Astrocyte (in vitro differentiated cells and primary cell): ENCODE measurements around the gene MYO16. TPM values are rescaled to one million over a fixed set of nuclear protein-coding genes. Genes with fewer than 3 reads are reported as not detected.

Source experiments
- DNase-seq: peaks from one replicate; pipeline ENCODE4 v3.0.0-alpha.2; 2010; ENCODE audit warnings: low read depth
- FAIRE-seq: peaks from 2 replicates; lab custom pipeline; 2011; peaks lifted over from hg19 to GRCh38; lab: Jason Lieb, UNC
- H2AFZ ChIP-seq: 2 replicates; pipeline ENCODE4 v1.6.0; 2012; ENCODE audit warnings: low read depth, low read length, inconsistent platforms
- H3K27ac ChIP-seq: 2 replicates; pipeline ENCODE4 v1.5.1; 2011; ENCODE audit warnings: low read depth, low read length, inconsistent platforms
- H3K27me3 ChIP-seq: 2 replicates; pipeline ENCODE4 v1.6.0; 2011; ENCODE audit warnings: low read length, inconsistent platforms; ENCODE audit not compliant: insufficient read depth
- H3K36me3 ChIP-seq: 2 replicates; pipeline ENCODE4 v1.5.1; 2011; ENCODE audit warnings: low read length, inconsistent platforms; ENCODE audit not compliant: insufficient read depth
- H3K4me1 ChIP-seq: 2 replicates; pipeline ENCODE4 v1.5.1; 2011; ENCODE audit warnings: low read length, inconsistent platforms; ENCODE audit not compliant: insufficient read depth
- H3K4me2 ChIP-seq: 2 replicates; pipeline ENCODE4 v1.6.0; 2012; ENCODE audit warnings: low read length, inconsistent platforms
- H3K4me3 ChIP-seq: 2 replicates; pipeline ENCODE4 v1.5.1; 2011; ENCODE audit warnings: low read depth, mild to moderate bottlenecking, low read length, inconsistent platforms; ENCODE audit not compliant: insufficient read depth
- H3K79me2 ChIP-seq: 2 replicates; pipeline ENCODE4 v1.6.0; 2012; ENCODE audit warnings: mild to moderate bottlenecking, low read length, inconsistent platforms; ENCODE audit not compliant: insufficient read depth
- H3K9ac ChIP-seq: 2 replicates; pipeline ENCODE4 v1.6.0; 2012; ENCODE audit warnings: mild to moderate bottlenecking, low read length, inconsistent platforms
- H3K9me3 ChIP-seq: 2 replicates; pipeline ENCODE4 v1.5.1; 2012; ENCODE audit warnings: low read depth, mild to moderate bottlenecking, low read length, inconsistent platforms; ENCODE audit not compliant: insufficient read depth
- H4K20me1 ChIP-seq: 2 replicates; pipeline ENCODE4 v1.6.0; 2012; ENCODE audit warnings: low read length, inconsistent platforms; ENCODE audit not compliant: insufficient read depth
- H3K27ac Mint-ChIP-seq: one replicate; pipeline ENCODE4 v1.8.0; 2021; ENCODE audit warnings: mild to moderate bottlenecking, mixed read lengths; ENCODE audit not compliant: unreplicated experiment
- H3K27me3 Mint-ChIP-seq: one replicate; pipeline ENCODE4 v1.8.0; 2021; ENCODE audit warnings: low read depth, mixed read lengths; ENCODE audit not compliant: unreplicated experiment
- H3K36me3 Mint-ChIP-seq: one replicate; pipeline ENCODE4 v1.8.0; 2021; ENCODE audit warnings: low read depth, mixed read lengths; ENCODE audit not compliant: unreplicated experiment
- H3K4me1 Mint-ChIP-seq: one replicate; pipeline ENCODE4 v1.8.0; 2021; ENCODE audit warnings: low read depth, mixed read lengths; ENCODE audit not compliant: unreplicated experiment
- H3K4me3 Mint-ChIP-seq: one replicate; pipeline ENCODE4 v1.8.0; 2021; ENCODE audit warnings: mild to moderate bottlenecking, moderate library complexity, mixed read lengths; ENCODE audit not compliant: unreplicated experiment
- H3K9me3 Mint-ChIP-seq: one replicate; pipeline ENCODE4 v1.8.0; 2021; ENCODE audit warnings: mild to moderate bottlenecking, mixed read lengths; ENCODE audit not compliant: unreplicated experiment
- EZH2 ChIP-seq: IDR thresholded peaks from 2 replicates; pipeline ENCODE4 v1.6.1; 2012; ENCODE audit warnings: mild to moderate bottlenecking, low read length, inconsistent platforms; ENCODE audit not compliant: insufficient read depth
- total RNA-seq: library from RNA; stranded (reverse); gene quantifications from 2 replicates; pipeline ENCODE4 v1.2.1, GENCODE V29; 2021
- TF ChIP-seq, protein P1 (sequence below): IDR thresholded peaks from 2 replicates; pipeline ENCODE4 v1.5.1; 2011; ENCODE audit warnings: low read depth, mild to moderate bottlenecking, inconsistent platforms, low read length, moderate library complexity; ENCODE audit not compliant: insufficient read depth

The MYO16 gene
- total RNA-seq, 1 donor from 2014 or later: 0.14 TPM

DNA sequence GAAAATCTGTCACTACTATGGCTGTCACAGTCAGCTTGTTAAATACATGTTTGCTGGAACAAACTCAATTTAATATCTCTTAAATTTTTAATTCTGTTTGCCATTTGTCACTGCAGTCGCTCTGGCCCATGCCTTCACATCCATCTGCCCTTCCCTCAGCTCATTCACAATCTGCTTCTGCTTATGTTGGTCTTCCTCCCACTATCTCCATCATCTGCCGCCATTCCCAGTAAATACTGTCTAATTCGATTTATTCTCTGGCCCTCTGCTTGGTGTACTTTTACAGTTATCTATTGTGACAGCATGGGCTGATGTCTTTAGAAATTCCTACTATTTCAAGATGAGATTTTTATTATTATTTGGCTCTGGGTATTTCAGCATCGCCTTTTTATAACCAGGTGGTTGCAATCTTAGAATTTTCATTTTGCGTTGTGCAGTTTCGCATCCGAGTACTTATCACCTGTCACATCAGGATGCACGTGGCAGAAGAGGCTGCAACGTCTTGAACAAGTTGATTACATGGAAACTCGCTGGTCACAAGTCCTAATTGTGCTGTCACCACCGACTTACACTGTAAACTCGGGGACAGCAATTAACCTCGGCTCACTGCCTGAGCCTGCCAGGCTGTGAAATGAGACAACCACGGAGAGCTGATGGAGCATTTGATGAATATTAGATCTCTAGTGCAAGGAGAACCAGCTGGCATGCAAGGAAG, 158.4 kb downstream of the MYO16 start:
- no peak overlapping the region for H3K4me3 Mint-ChIP-seq
- Histone ChIP-seq H4K20me1 (no peaks in the 10 kb centered on the region), H3K4me3 (no peak overlapping the region), H3K27ac (no peak overlapping the region), H3K9me3 (no peaks in the 10 kb centered on the region), H3K79me2 (no peaks in the 10 kb centered on the region), H3K4me2 (no peak overlapping the region), H3K36me3 (no peaks in the 10 kb centered on the region), H2AFZ (no peak overlapping the region), H3K27me3 (no peaks in the 10 kb centered on the region), H3K4me1 (no peaks in the 10 kb centered on the region), H3K9ac (no peak overlapping the region)
- H3K9me3 Mint-ChIP-seq: peaks cover 6% of the 10 kb centered on the region
- no peak overlapping the region for H3K27ac Mint-ChIP-seq
- H3K4me1 Mint-ChIP-seq: no peaks in the 10 kb centered on the region
- DNase-seq: no peak
- no peaks in the 10 kb centered on the region for H3K36me3 Mint-ChIP-seq
- H3K27me3 Mint-ChIP-seq: peaks cover 7% of the 10 kb centered on the region
- TF ChIP-seq EZH2: no peak
- TF ChIP-seq, protein P1, sequence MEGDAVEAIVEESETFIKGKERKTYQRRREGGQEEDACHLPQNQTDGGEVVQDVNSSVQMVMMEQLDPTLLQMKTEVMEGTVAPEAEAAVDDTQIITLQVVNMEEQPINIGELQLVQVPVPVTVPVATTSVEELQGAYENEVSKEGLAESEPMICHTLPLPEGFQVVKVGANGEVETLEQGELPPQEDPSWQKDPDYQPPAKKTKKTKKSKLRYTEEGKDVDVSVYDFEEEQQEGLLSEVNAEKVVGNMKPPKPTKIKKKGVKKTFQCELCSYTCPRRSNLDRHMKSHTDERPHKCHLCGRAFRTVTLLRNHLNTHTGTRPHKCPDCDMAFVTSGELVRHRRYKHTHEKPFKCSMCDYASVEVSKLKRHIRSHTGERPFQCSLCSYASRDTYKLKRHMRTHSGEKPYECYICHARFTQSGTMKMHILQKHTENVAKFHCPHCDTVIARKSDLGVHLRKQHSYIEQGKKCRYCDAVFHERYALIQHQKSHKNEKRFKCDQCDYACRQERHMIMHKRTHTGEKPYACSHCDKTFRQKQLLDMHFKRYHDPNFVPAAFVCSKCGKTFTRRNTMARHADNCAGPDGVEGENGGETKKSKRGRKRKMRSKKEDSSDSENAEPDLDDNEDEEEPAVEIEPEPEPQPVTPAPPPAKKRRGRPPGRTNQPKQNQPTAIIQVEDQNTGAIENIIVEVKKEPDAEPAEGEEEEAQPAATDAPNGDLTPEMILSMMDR: no peak
- no peak for FAIRE-seq

GRCh38 chr13:108789476-108789875, 160.1 kb downstream of the MYO16 start:
- Histone ChIP-seq H3K4me2 (no peak overlapping the region), H3K9me3 (no peaks in the 10 kb centered on the region), H3K79me2 (no peaks in the 10 kb centered on the region), H2AFZ (no peak overlapping the region), H3K27me3 (no peaks in the 10 kb centered on the region), H3K27ac (no peak overlapping the region), H3K4me1 (no peaks in the 10 kb centered on the region), H3K9ac (no peak overlapping the region), H3K36me3 (no peaks in the 10 kb centered on the region), H3K4me3 (no peak overlapping the region), H4K20me1 (no peaks in the 10 kb centered on the region)
- Mint-ChIP-seq H3K27ac (no peak overlapping the region), H3K27me3 (peaks cover 7% of the 10 kb centered on the region), H3K4me3 (no peak overlapping the region), H3K36me3 (no peaks in the 10 kb centered on the region), H3K4me1 (no peaks in the 10 kb centered on the region), H3K9me3 (peaks cover 6% of the 10 kb centered on the region)
- FAIRE-seq (no peak), DNase-seq (no peak)
- TF ChIP-seq, protein P1: no peak
- TF ChIP-seq EZH2: no peak

DNA sequence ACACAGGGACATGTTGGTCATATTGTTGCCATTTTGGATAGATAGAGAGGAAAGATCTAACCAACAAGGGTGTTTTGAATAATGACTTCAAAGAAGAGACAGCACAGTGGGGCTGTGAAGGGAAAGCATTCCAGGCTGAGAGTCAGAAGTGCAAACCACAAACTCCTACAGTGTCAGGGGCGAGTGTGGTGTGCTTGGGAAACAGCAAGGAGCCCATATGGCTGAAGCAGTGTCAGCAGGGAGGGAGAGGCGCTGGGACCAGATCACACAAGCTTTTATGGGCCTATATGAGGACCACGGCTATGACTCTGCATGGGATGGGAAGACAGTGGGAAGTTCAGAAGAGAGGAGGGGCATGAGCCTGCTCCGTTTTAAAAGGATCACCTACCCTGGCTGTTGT, 166.4 kb downstream of the MYO16 start:
- no peak overlapping the region for H3K4me3 Mint-ChIP-seq
- Histone ChIP-seq H3K9ac (no peak overlapping the region), H3K4me1 (no peaks in the 10 kb centered on the region), H3K9me3 (no peaks in the 10 kb centered on the region), H4K20me1 (no peaks in the 10 kb centered on the region), H3K27ac (no peak overlapping the region), H3K4me3 (no peak overlapping the region), H3K27me3 (no peaks in the 10 kb centered on the region), H2AFZ (no peak overlapping the region), H3K4me2 (no peak overlapping the region), H3K36me3 (no peaks in the 10 kb centered on the region), H3K79me2 (no peaks in the 10 kb centered on the region)
- TF ChIP-seq, protein P1: no peak
- no peak for TF ChIP-seq EZH2
- no peaks in the 10 kb centered on the region for H3K36me3 Mint-ChIP-seq
- H3K4me1 Mint-ChIP-seq: no peaks in the 10 kb centered on the region
- FAIRE-seq: no peak
- H3K27ac Mint-ChIP-seq: no peak overlapping the region
- peaks cover 5% of the 10 kb centered on the region for H3K9me3 Mint-ChIP-seq
- H3K27me3 Mint-ChIP-seq: peaks cover 7% of the 10 kb centered on the region
- no peak for DNase-seq
